ENCODE measurements around the gene ZNF420. TPM values are rescaled to one million over a fixed set of nuclear protein-coding genes. Genes with fewer than 3 reads are reported as not detected.

The ZNF420 gene
- total RNA-seq, 2 experiments from 2014 or later: 9.1 to 12.8 TPM

- intact Hi-C loops (cut with DNase I, micrococcal nuclease): no loop called here
Observed at GRCh38 chr19:37148214-37148613, 70.0 kb downstream of the ZNF420 start.

GRCh38 chr19:37160153-37160552, 81.9 kb downstream of the ZNF420 start:
- DNase-seq (no peak), ATAC-seq (no peak)
- Mint-ChIP-seq H3K4me1 (no peaks in the 10 kb centered on the region), H3K9me3 (ENCODE audit: low read depth) (peaks cover 45% of the 10 kb centered on the region), H3K36me3 (ENCODE audit: low read depth) (peaks cover 90% of the 10 kb centered on the region), H3K4me3 (no peak overlapping the region), H3K27ac (no peak overlapping the region), H3K27me3 (no peaks in the 10 kb centered on the region)
- ChIA-PET POLR2A (no interaction called here), CTCF (no interaction called here)
- intact Hi-C loops (cut with DNase I, micrococcal nuclease): no loop called here

More at GRCh38 chr19:37148214-37148613, 70.0 kb downstream of the ZNF420 start:
- H3K36me3 Mint-ChIP-seq (ENCODE audit: low read depth): peaks cover 61% of the 10 kb centered on the region
- DNase-seq (no peak), ATAC-seq (no peak)
- H3K4me3 Mint-ChIP-seq: no peak overlapping the region
- CTCF ChIA-PET: no interaction called here
- peaks cover 60% of the 10 kb centered on the region for H3K9me3 Mint-ChIP-seq (ENCODE audit: low read depth)
- H3K27ac Mint-ChIP-seq: no peak overlapping the region
- POLR2A ChIA-PET: no interaction called here
- no peaks in the 10 kb centered on the region for H3K27me3 Mint-ChIP-seq
- H3K4me1 Mint-ChIP-seq: no peaks in the 10 kb centered on the region

DNA sequence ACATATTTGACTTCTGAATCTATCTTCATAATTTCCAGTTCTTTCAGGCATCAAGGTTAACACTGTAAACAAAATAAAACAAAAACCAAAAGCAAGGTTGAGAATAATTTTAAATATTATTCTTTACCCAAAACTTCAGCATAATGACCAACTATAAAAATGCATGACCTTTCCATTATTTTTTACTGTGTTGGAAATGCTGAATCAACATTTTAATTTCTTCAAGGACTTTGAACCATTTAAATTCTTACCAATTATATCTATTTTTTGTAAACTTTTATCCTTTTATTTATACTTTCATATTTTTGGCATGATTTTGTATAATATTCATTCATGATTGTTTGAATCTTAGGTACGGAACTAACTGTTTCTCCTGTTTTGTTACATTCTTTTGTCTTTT, 87.4 kb downstream of the ZNF420 start:
- intact Hi-C loops (cut with DNase I, micrococcal nuclease): no loop called here
- H3K4me1 Mint-ChIP-seq: no peaks in the 10 kb centered on the region
- no peaks in the 10 kb centered on the region for H3K27me3 Mint-ChIP-seq
- ATAC-seq (no peak), DNase-seq (no peak)
- H3K4me3 Mint-ChIP-seq: no peak overlapping the region
- CTCF ChIA-PET: interaction anchor here (0.7 kb wide), 1 partner anchor 41 kb away, joined by 4 read pairs; no protein-coding TSS in a partner anchor
- POLR2A ChIA-PET: no interaction called here
- H3K27ac Mint-ChIP-seq: no peak overlapping the region
- H3K36me3 Mint-ChIP-seq (ENCODE audit: low read depth): peaks cover 84% of the 10 kb centered on the region
- H3K9me3 Mint-ChIP-seq (ENCODE audit: low read depth): peaks cover 46% of the 10 kb centered on the region

- Mint-ChIP-seq H3K4me3 (no peak within 1 kb of the TSS), H3K27me3 (no peaks in the 10 kb centered on the region), H3K9me3 (ENCODE audit: low read depth) (peaks cover 27% of the 10 kb centered on the region), H3K4me1 (no peaks in the 10 kb centered on the region), H3K36me3 (ENCODE audit: low read depth) (peaks cover 38% of the 10 kb centered on the region), H3K27ac (no peak within 1 kb of the TSS)
- ChIA-PET CTCF (interaction anchor here (2.2 kb wide), 1 partner anchor 44 kb away, joined by 7 read pairs; no protein-coding TSS in a partner anchor), POLR2A (no interaction called here)
- intact Hi-C loops (cut with DNase I, micrococcal nuclease): loop anchor here (1.0 to 5.0 kb wide), 12 partner anchors 38 to 794 kb away; partner anchors contain the start of genes ZNF527 (in 2 of the 2), ZNF568 (in 2 of the 2), ZNF585B (in 2 of the 2) and ZNF829 (in 2 of the 2)
- ATAC-seq: peak; percentile 100
- peak; percentile 92 for DNase-seq
Observed at GRCh38 chr19:37172368-37173366, 94.4 kb downstream of the ZNF420 start, which contains the start of gene ZNF585A. Gene ZNF585A, minus strand, starts transcription at chr19:37172695. Its CDS starts 2,785 bp downstream, at chr19:37169910.

Other genes with a start within 250 kb of the ZNF420 start
- gene ZNF790, start 240.0 kb upstream of the ZNF420 start, total RNA-seq: 1 to 10 TPM; 7.1 to 8.8 TPM
- 1 to 10 TPM; 3.5 to 4.6 TPM for gene ZNF345, start 227.6 kb upstream of the ZNF420 start, total RNA-seq
- 1 to 10 TPM; 7.1 TPM for gene ZNF829, start 162.1 kb upstream of the ZNF420 start, total RNA-seq
- 1 to 10 TPM; 6.5 to 8.4 TPM for gene ZNF568, start 162.1 kb upstream of the ZNF420 start, total RNA-seq
- gene ZNF585A, start 94.3 kb downstream of the ZNF420 start, total RNA-seq: 1 to 10 TPM; 8.7 to 9.8 TPM
- gene ZNF585B, start 132.1 kb downstream of the ZNF420 start, total RNA-seq: 10 to 100 TPM; 10.4 to 11.2 TPM
- 1 to 10 TPM; 8.5 to 9.2 TPM for gene ZNF383, start 139.8 kb downstream of the ZNF420 start, total RNA-seq

All from activated CD4-positive, alpha-beta T cell treated with anti-CD3 and anti-CD28 coated beads for 36 hours (primary cell).